AG08396 (cell line): ENCODE measurements around the gene CFAP221.

Experiments
- DNase-seq: peaks from one replicate; pipeline ENCODE4 v3.0.0; 2012; ENCODE audit warnings: low spot score, mixed read lengths

The CFAP221 gene

DNA sequence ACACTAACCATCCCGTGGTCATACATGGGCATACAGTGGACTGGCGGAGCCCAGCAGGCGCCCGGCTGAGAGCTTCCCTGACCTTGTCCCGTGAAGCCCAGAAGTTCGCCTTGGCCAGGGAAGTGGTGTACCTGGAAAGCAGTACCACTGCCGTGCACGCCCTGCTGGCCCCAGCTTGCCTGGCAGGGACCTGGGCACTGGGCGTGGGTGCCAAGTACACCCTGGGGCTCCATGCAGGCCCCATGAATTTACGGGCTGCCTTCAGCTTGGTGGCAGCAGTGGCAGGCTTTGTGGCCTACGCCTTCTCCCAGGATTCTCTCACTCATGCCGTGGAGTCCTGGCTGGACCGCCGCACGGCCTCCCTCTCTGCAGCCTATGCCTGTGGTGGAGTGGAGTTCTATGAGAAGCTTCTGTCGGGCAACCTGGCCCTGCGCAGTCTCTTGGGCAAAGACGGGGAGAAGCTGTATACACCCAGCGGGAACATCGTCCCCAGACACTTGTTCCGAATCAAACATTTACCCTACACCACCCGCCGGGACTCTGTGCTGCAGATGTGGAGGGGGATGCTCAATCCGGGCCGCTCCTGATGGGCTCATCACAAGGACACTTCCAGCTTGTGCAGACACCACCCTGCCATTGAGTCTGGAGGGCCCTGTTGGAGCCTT lies 137.1 kb downstream of the CFAP221 start:
- DNase-seq, result no peak

DNA sequence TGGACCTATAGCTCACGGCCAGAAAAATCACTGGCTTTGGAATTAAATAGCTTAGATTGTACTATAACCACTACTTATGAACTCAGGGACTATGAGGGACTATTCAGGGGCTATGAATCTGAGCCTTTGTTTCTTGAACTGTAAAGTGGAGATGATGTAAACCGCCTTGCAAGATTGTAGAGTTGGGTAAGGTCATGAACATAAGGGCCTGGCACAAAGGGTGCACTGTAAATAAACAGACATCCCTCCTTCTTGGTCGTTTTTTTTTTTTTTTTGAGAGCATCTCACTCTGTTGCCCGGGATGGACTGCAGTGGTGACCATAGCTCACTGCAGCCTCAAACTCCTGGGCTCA lies 137.6 kb downstream of the CFAP221 start:
- no peak for DNase-seq

DNA sequence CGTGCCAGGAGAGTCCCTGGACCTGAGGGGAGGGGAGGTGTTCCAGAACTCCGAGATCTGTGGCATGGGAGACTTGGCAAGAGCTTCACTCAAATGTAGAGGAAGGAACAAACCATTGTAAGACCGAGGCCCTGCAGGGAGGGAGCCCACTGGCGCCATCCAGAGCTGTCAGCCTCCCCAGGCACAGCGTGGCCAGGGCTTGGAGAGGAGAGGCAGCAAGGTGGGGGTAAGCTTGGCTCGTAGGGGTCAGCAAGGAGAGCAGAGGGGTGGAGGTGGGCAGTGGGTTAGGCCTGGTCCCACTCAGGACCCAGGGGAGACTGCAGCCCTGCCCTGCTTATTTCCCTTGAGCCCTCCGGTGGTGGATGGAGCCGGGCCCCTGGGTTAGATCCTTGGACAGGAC lies 138.3 kb downstream of the CFAP221 start:
- DNase-seq, result no peak

DNA sequence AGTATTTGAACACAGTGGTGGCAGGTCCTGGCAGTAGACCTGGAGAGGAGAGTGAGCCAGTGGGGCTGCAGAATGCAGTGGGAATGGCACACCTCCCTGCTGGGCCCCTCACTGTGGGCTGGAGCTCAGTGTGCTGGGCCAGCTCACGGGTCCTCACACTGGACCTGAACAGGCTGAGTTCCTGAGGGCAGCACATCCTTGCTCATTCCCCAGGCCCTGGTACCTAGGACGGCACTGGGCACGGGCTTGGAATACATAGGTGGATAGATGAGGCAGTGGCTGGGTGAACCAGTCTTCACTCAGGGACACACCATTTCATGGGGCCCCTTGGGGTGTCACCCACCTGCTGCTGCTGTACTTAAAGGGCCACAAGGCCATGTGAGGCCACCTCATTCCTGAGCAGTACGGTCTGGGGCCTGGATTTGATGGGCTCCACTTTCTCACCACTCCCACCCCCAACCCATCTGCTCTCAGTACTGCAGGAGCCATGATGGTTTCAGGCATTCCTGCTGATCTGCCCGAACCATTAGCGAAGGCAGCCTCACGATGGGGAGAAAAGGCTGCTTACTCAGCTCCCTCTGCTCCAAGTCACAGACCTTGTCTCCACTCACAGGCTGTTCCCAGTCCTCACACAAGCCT lies 138.9 kb downstream of the CFAP221 start:
- no peak for DNase-seq

DNA sequence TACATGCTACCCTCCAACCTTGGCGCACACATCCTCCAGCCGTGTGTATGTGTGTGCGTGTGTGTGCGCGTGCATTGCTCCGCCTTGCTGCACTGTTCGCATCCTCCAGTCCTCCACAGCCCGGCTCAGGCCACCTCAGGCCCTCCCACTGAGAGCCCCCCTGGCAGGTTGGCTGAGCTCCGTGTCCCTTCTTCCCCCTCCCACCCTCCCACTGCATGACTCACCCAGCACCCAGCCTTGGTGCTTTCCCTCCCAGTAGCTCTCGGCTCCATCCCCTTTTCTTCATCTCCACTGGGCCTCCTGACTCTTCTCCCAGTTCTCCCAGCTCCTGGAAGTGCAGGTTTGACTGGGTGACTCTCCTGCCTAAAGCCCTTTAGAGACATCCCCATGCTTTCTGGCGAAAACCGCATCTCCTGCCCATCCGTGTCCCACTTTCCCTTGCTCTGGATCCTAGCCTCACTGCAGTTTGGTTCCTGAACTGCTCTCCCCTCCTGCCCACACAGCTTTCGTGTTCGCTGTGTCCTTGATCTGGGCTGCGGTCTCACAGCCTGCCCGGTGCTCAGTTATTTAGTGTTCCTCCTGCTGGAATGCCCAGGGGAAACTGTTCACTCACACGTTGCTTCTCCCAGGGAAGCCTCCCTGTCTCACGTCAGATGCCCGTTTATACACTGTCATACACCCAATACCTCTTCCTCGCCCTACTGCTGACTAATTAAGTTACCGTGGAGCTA lies 139.6 kb downstream of the CFAP221 start:
- no peak for DNase-seq

DNA sequence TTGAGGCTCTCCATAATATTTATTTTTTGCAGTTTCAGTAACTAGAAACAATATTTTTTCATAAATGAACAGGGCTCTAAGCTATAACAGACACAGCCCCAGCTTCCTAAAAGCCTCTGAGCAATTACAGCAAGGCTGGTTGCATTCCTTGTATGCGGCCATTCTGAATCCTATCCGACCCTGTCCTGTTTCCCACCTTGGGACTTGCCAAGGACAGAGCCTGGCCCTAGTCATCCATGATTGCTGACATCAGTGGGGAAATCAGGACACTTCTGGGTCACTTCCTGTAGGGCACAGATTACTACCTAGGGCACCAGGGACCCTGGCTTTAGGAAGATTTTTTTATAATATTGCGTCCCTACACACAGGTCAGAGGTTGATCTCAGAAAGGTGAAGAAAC lies 140.3 kb downstream of the CFAP221 start:
- DNase-seq, result no peak

DNA sequence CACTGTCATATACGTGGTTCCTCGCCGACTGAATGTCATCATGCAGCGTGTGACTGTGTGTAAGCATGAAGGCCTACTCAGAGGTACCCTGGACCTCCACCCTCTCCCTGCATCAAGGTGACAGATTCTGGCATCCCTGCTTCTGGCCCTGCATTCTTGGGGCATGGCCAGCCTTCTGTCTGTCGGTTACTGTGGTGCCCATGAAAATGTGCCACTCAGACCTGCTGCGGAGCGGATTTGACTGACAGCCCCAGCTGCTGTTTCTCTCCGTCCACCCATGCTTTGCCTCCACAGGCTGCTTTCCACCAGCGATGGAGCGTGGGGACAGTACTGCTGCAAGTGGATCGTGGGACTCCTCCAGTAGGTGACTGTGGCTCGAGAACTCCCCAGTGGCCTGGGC lies 144.4 kb downstream of the CFAP221 start:
- no peak for DNase-seq

DNA sequence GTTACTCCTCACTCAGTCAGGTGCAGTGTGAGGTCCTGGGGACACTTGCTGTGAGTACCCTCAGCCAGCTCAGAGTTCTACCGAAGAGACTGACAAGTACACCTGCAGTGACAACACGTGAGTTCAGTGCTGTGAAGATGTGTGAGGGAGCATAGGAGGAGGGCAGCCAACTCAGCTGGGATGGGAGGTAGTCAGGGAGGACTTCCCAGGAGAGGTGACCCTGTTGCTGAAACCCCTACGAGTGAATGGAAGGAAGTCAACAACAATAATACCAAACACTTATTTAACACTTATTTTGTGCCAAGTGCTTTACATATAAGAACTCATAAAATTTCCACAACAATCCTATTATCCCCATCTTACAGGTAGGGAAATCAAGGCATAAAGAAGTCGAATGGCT lies 145.0 kb downstream of the CFAP221 start:
- DNase-seq, result no peak

DNA sequence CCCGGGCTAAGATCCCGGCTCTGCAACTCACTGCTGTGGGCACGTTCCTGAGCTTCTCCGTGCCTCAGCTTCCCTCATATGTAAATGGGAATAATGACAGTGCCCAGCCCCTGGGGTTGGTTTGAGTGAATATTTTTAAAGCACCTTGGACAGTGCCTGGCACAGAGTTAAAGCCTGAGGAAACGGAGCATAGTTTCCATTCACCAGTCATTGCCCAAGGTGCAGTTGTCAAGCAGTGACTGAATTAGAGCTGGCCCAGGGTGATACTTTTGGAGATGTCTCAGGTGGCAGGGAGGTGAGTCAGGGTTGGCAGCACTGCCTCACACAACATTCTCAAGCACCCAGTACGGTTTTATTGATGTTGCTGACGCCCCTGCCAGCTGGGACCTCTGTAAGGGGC lies 146.9 kb downstream of the CFAP221 start:
- no peak for DNase-seq

DNA sequence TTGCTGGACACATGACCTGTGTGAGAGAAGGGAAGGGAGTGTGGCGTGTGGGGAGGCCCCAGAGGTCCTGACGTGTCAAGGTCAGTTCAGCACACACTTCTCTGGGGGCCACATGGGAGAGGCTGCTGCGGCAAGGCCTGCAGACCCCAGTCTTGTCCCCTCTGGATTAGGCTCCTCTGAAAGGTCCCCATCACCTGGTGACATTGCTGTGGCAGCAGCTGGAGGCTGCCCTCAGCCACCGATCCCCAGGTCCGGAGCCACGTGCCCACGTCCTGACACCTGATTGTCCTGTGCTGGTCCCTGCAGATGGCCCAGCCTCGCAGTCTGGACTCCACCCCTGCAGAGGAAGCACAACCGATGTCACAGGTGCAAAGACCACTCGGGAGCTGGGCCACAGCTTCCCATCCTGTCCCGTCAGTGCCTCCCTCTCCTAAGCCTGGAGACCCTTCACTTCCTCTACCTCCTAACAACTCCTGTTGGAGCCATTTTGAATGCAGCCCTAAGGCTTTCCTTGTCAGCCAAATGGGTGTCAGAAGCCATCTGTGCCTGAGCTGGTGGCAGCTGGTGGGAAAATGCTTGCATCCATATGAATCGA lies 147.5 kb downstream of the CFAP221 start:
- no peak for DNase-seq

DNA sequence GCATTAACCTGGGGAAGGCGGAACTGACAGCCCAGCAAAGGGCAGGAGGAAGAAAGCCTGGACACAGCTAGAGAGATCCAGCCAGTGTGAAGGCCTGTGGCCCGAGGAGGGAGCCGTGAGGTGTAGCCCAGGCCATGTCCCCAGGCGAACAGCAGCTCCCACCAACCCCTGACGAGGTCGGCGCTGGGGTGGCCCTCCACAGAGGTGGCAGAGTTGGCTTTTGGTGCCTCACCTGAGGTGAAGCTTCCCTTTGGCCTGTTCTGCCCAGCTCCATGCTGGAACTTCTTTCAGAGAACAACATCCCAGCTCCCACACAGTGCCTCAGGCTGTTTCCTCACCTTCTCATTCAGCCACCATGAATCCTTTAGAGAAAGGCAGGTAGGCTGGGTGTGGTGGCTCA lies 148.1 kb downstream of the CFAP221 start:
- DNase-seq, result no peak

DNA sequence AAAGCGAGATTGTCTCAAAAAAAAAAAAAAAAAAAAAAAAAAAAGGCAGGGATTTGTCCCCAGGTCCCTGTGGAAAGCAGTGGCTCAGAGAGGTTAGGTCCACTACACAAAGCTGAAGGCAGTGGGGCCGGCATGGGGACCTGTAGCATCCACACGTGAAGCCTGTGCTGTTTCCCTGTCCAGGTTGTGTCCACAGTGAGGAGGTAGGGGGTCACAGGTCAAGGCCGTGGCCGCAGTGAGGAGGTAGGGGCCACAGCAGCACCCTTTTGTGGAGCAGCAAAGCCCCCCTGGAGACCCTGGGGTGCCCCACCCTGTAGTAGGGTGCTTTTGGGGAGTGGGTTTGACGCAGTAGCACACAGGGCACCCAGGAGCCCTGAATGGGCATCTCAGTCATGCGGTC lies 148.7 kb downstream of the CFAP221 start:
- no peak for DNase-seq

DNA sequence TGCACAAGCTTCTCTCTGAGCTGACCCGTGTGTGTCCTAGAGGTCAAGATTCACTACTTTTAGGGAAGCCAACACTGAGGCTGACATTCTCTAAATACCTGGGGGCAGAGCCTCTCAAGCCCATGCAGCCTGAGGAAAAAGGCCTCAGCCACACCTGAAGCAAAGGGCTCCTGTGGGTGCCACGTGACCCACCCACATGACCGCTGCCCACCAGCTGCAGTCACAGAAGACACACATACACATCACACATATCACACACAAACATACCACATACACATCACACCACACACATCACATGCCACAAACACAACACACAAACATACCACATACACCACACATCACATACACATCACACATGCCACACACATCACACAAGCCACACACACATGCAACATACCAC lies 149.3 kb downstream of the CFAP221 start:
- no peak for DNase-seq

DNA sequence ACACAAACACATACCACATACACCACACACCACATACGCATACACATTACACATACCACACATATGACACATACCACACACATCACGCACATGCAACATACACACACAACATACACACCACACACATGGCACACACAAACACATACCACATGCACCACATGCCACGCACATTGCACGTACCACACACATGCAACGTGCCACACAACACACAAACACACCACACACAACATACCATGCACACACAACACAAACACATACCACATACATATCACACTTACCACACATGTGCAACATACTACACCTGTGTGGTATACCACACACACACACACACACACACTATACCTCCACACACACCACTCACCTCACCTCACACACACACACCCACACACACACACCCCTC lies 149.7 kb downstream of the CFAP221 start:
- DNase-seq, result no peak

DNA sequence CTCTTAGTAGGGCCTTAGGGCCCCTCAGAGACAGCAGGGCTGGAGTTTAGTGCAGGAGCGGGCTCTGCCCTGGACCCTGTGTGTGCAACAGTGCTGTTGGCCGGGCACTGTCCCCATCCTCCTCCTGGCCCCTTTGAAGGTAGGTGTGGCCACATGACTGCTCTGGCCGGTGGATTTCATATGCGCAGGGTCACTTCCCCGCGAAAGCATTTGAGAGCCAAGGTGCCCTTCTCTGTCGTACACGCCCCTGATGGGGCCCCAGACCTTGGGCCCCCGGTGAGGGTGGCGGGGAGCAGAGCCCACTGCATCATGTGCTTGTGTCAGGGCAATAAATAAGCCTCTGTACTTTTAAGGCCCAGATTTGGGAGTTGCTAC lies 150.2 kb downstream of the CFAP221 start:
- DNase-seq, result no peak

DNA sequence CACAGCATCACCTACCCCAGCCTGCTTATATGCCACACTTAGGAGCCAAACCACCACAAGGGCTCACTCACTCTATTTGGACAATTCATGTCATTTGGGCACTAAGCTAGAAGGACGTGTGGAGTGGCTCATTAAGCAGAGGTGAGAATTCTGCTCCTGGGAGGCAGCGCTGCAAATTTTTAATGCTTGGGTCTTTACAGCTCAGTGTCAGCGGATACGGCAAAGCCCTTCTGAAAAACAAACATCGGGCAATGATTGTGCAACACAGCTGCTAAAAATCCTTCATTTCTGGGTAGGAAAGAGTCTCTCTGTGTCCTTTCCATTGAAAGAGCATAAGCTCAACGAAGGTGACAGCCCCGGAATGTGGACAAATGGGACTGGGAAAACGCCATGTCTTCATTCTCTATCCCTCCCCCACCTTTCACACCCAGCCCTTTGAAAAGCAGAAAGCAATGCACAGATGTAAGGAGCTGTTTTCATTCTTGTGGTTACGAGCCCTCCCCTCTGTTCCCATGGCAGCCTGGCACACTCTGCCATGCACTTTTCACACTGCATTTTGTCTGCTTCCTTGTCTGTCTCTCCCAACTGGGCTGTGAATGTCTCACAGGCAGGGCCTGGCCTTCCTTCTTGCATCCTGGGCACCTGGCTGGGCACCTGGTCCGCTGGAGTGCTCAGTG lies 150.7 kb downstream of the CFAP221 start:
- DNase-seq, result peak; percentile 72

DNA sequence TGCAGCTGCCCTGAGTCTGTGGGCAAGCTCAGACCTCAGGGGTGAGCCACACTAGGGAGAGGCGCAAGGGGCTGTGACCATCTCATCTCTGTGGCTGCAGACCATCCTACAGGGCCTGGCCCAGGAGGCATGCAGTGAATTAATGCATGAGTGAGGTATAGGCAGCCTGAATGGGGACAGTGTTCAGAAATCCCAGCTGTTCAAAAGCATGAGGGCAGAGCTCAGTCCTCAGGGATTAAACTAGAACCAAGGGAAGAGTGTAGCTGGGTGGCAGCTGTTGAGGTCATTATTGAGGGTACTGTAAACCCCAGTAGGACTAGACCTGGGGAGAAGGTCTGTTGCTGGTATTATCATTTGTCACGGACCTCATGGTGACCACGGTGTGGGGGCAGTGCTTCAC lies 151.8 kb downstream of the CFAP221 start:
- DNase-seq, result no peak

DNA sequence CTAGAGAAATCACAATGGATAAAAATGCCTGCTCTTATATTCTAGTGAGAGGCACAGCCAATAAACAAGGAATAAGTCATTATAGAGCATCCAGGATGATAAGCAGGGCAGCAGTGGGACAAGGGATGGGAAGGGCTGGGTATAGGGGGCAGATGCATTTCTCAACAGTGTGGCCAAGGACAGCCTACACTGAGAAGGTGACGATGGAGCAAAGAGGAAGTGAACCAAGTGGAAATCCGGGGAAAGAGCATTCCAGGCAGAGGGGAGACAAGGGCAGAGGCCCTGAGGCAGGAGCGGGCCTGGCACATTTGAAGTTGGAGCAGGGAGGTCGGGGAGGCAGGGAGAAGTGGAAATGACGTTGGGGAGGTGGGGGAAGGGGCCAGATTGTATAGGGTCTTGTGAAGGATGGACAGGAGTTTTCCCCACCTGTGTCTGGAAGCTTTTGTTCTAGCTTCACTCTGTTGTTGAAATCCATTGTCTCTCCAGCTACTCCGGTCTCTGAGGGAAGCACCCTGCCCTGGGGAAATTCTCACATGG lies 152.3 kb downstream of the CFAP221 start:
- DNase-seq, result no peak

DNA sequence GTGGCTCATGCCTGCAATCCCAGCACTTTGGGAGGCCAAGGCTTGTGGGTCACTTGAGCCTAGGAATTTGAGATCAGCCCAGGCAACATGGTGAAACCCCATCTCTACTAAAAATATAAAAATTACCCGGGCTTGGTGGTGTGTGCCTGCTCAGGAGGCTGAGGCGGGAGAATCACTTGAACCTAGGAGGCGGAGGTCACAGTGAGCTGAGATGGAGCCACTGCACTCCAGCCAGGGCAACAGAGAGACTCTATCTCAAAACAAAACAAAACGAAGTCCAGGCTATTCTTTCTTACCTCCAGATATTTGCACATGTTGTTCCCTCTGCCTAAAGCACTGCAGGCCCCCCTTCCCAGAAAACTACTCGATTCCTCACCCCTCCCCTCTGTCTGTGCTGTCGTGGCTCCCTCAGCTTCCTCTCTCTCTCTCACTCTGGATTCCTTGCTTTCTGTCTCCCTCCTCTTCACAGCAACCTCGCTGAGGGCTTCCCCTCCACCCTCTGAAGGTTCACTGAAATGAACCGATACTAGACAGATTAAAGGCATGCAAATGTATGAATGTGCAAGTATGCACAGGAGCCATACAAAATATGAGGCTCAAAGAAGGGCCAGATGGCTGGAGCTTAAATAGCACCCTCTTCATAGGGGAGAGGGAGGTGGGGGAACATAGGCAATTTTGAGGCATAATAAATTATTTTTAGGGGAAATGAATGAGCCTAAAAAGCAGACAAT lies 153.2 kb downstream of the CFAP221 start:
- DNase-seq, result no peak

DNA sequence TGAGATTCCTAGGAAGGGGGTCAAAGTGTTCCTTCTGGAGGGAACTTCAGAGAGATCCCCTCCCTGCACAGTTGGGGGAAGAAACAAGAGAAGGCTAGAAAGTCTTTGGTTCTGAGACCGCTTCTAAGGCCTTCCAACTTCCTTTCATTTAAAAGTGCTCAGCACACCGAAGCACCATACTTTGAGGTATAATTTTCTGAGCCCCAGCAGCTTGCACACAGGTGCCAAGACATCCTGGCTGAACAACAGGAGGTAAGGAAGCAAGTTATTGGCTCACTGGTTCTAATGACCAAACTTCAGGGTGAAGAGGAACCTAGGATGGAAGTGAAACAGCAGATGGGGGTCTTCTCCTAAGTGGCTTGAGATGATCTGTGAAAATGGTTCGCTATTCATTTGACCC lies 154.0 kb downstream of the CFAP221 start:
- no peak for DNase-seq

DNA sequence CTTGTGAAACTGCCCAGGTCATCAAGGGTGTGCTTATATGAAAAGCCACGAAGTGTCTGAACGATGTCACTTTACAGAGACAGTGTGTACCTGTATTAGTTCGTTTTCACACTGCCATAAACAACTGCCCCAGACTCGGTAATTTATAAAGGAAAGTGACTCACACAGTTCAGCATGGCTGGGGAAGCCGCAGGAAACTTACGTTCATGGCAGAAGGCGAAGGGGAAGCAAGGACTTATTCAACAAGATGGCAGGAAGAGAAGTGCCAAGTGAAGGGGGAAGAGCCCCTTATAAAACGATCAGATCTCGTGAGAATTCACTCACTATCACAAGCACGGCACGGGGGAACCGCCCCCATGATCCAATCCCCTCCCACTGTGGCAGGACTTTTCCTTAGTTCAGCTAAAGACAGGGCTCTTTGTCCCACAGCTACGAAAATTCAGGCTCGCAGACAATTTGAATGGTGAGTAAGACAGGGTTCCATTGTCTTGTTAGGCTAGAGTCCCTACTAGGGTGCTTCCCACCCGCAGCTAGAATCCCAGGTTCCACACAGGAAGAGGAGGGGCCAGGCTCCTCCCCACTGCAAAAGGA lies 154.9 kb downstream of the CFAP221 start:
- DNase-seq, result no peak
